HAP-1 (cell line): ENCODE data around the gene TBCA.

ENCODE experiments used
- DNase-seq, 2 experiments: peaks; one replicate each; pipeline ENCODE4 v3.0.0-alpha.2; 2016 to 2020; ENCODE audit warnings: low spot score in 2 of 2
- H3K27me3 ChIP-seq: fragments of 250-450 bp; sonication (Bioruptor Pico); 2 replicates; pipeline ENCODE4 v1.5.1; 2020; ENCODE audit warnings: low read depth, mild to moderate bottlenecking, moderate library complexity
- H3K36me3 ChIP-seq: fragments of 250-450 bp; sonication (Bioruptor Pico); replicated peaks from 2 replicates; pipeline ENCODE4 v1.5.1; 2020; ENCODE audit warnings: mild to moderate bottlenecking
- H3K4me1 ChIP-seq: fragments of 250-450 bp; sonication (Bioruptor Pico); 2 replicates; pipeline ENCODE4 v1.5.1; 2020; ENCODE audit warnings: mild to moderate bottlenecking
- H3K4me3 ChIP-seq: fragments of 250-450 bp; sonication (Bioruptor Pico); 2 replicates; pipeline ENCODE4 v1.5.1; 2020; ENCODE audit warnings: mild to moderate bottlenecking, moderate library complexity
- H3K9me3 ChIP-seq: fragments of 250-450 bp; sonication (Bioruptor Pico); 2 replicates; pipeline ENCODE4 v1.5.1; 2020; ENCODE audit warnings: mild to moderate bottlenecking, moderate library complexity
- in situ Hi-C: fragments of 300-500 bp; cut with MboI; formaldehyde crosslinking; loops from 3 replicates; pipeline ENCODE4 v1.14.3; 2020; ENCODE audit warnings: low sequenced_read_pairs, inconsistent platforms, mixed read lengths

The TBCA gene

DNA sequence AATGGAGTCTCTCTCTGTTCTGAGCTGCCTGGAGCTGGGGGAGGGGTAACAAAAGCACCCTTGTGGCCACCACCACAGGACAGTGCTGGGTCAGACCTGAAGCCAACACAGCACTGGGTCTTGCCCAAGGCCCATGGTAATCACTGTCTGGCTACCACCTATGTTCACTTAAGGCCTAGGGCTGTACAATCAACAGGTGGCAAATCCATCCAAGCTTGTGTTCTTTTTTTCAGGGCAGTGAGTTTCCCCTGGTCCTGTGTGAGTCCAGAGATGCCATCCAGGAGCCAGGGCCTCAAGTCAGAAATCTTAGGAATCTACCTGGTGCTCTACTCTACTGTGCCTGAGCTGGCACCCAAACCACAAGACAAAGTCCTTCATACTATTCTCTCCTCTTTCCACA is 117.5 kb downstream of the TBCA start:
- in situ Hi-C loops = no loop called here
- DNase-seq = no peak
- H3K27me3 ChIP-seq = 0 out of 2 replicates have a peak, but pooled peaks cover 3% of the 10 kb centered on the region

DNA sequence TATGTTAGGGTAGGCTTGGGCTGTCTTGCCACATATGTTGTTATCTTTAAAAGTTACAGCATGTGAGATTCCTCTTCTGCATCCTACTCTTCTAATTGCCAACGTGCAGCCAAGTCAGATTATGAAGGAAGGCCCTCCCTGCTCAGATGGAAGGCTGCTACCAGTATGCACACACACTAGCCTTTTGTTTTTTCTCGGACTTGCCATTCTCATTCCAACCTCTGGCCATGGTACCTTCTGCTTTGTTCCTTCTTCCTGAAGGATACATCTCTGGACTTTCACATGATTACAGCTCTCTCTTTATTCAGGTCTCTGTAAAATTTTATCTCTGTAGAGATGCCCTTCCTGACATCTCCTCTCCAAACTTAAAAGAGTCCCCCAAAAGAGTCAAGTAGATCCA is 124.8 kb downstream of the TBCA start:
- in situ Hi-C loops = no loop called here
- Histone ChIP-seq H3K27me3 (peaks cover 5% of the 10 kb centered on the region; the same call in 1 of the 2 replicates), H3K4me3 (no peak overlapping the region), H3K9me3 (no peaks in the 10 kb centered on the region), H3K36me3 (no peaks in the 10 kb centered on the region), H3K4me1 (no peaks in the 10 kb centered on the region)
- DNase-seq = no peak

More for the DNA sequence above, 117.5 kb downstream of the TBCA start:
- no peaks in the 10 kb centered on the region for H3K9me3 ChIP-seq
- no peaks in the 10 kb centered on the region for H3K4me1 ChIP-seq
- H3K36me3 ChIP-seq = no peaks in the 10 kb centered on the region
- H3K4me3 ChIP-seq = no peak overlapping the region

DNA sequence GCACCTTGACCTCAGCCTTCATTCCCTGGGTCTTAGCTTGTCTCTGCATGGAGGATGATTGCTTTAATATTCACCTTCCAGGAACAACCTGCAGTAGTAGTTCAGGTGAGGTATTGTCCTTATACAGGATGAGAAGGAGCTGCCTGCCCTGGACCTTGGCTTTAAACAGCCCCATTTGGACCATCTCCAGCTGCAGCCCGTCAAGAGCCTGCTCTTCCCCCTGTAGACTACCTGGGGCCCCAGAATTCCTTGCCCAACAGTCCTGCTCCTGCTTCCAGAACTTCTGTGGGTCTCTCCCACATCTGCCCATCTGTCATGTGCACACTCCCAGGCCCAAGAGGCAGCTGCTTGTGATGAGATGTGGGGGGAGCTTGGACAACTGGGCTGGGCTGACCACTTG is 125.5 kb downstream of the TBCA start:
- H3K36me3 ChIP-seq = no peaks in the 10 kb centered on the region
- no peak overlapping the region for H3K4me3 ChIP-seq
- H3K9me3 ChIP-seq = no peaks in the 10 kb centered on the region
- peaks cover 9% of the 10 kb centered on the region; the same call in 1 of the 2 replicates for H3K27me3 ChIP-seq
- H3K4me1 ChIP-seq = no peaks in the 10 kb centered on the region
- DNase-seq = no peak
- in situ Hi-C loops = no loop called here

DNA sequence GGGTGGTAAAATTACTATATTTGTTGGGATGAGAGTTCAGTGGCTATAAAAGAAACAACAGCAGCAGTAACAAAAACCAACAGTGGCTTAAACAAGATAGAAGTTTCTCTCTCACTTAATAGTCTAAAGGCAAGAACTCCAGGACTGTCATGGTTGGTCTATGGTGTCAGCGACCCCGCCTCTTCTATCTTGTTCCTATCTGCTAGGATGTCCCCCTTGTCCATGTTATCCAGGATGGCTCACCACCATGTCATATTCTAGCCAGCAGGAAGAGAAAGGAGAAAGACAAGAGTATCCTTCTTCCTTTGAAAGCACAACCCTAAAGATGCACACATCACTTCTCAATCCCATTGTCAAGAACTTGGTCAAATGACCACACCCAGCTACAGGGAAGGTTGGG is 126.4 kb downstream of the TBCA start:
- Histone ChIP-seq H3K36me3 (no peaks in the 10 kb centered on the region), H3K4me1 (no peaks in the 10 kb centered on the region), H3K9me3 (no peaks in the 10 kb centered on the region), H3K27me3 (peaks cover 10% of the 10 kb centered on the region; the same call in 1 of the 2 replicates), H3K4me3 (no peak overlapping the region)
- in situ Hi-C loops = no loop called here
- DNase-seq = no peak

DNA sequence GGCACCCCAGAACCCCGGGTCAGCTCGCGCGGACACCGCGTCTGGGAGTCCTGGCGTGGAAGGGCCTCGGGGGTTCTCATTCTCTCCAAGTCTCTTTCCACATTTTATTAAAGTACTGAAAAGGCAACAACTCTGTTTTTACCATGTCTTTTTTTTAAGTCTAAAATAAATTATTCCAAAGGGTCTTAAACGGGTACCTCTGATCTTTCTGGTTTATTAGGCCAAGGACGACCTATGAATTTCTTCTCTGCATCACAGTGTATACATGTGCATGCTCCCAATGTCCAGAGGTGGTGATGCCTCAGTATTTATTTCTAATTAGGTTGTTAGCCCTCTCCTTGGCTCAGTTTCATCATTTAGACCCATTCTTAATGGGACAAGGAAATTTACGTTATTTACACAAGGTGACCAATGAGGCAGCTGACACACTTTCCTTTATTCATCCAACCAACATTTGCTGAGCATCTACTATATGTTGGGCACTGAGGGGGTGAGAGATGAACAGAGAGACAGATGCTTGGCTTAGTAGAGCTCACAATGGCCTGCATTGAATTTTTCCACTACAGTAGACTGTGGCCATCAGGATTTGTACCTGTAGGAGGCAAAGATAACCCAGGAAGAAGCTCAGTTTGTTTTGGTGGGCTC is 130.0 kb downstream of the TBCA start:
- Histone ChIP-seq H3K4me1 (peaks cover 5% of the 10 kb centered on the region; the same call in 1 of the 2 replicates), H3K4me3 (peak overlapping the region; percentile 21), H3K36me3 (no peaks in the 10 kb centered on the region), H3K9me3 (no peaks in the 10 kb centered on the region), H3K27me3 (peaks cover 33% of the 10 kb centered on the region)
- in situ Hi-C loops = no loop called here
- no peak for DNase-seq

DNA sequence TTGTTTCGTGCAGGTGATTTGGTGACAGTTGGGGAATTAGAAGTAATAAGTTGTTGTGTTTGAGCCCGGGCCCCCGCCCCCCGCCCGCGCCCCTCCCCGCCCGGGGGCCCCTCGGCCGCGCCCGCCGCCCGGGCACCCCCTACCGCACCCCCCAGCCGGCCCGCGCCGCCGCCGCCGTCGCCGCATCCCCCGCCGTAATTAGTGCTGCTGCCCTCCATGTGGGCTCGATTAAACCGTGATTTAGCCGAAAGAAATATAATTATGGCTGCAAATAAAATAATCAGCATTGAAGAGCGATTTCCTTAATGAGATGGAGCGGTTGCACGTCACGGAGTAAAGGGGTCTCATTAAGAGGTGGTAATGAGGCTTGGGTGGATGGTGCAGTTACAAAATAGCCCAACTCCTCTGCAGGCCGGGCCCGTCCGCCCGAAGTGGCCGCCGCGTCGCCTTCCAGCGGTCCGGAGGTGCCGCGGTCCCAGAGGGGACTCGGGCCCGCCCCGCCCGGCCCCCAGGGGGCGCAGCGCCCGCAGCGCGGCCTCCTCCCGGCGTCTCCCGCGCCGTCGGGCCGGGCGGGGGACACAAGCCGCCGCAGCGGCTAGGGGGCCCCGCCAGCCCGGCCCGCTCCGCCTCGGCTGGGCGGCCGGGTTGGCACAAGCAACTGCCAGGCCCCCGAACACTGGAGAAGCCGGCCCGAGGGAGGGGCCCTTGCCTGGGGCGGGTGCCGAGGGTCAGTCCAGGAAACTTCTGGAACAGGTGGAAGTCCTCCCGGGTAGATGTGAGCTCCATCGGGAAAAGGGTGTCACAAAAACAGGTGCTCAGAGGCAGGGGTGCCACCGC is 130.8 kb downstream of the TBCA start:
- no peaks in the 10 kb centered on the region for H3K36me3 ChIP-seq
- peak; percentile 54 to 78 for DNase-seq
- in situ Hi-C loops = no loop called here
- H3K27me3 ChIP-seq = peaks cover 40% of the 10 kb centered on the region
- H3K4me3 ChIP-seq = peak overlapping the region; percentile 30
- H3K9me3 ChIP-seq = no peaks in the 10 kb centered on the region
- peaks cover 11% of the 10 kb centered on the region; the same call in 1 of the 2 replicates for H3K4me1 ChIP-seq

DNA sequence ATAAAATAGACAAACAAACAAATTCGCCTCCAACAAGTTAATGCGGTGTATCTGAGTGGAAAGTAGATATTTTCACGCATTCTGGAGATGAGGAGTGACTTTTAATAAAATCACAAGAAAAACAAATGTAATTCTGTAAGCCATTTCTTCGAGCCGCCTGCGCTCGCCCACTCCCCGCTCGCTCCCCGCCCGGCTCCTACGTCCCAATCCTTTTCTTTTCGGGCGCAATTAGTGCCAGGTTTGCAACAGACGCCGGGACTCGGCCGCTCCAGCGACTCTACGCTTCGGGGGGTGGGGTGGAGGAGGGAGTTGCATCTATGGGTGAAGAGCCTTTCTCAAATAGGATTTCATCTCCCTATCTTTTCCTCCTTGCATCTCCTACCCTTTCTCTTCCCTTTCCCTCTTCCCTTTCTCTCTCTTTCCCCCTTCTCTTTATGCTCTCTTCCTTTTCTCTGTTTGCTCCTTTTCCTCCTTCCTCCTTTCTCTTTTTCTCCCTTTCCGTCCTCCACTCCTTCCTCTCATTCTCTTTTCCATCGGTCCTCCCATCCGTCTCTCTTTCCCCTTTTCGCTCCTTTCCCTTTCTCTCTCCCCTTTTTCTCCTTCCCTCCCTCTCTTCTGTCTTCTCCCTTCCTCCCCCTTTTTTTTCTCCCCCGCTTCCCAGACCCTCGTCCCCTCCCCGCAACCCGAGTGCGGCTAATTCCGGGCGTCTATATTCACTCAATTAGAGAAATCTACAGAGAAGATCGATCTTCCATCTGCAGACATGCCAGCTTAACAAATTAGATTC is 131.6 kb downstream of the TBCA start:
- Histone ChIP-seq H3K36me3 (no peaks in the 10 kb centered on the region), H3K4me1 (peaks cover 11% of the 10 kb centered on the region; the same call in 1 of the 2 replicates), H3K4me3 (peak overlapping the region; percentile 8; the same call in 1 of the 2 replicates), H3K27me3 (peaks cover 39% of the 10 kb centered on the region), H3K9me3 (no peaks in the 10 kb centered on the region)
- in situ Hi-C loops = no loop called here
- DNase-seq = no peak

DNA sequence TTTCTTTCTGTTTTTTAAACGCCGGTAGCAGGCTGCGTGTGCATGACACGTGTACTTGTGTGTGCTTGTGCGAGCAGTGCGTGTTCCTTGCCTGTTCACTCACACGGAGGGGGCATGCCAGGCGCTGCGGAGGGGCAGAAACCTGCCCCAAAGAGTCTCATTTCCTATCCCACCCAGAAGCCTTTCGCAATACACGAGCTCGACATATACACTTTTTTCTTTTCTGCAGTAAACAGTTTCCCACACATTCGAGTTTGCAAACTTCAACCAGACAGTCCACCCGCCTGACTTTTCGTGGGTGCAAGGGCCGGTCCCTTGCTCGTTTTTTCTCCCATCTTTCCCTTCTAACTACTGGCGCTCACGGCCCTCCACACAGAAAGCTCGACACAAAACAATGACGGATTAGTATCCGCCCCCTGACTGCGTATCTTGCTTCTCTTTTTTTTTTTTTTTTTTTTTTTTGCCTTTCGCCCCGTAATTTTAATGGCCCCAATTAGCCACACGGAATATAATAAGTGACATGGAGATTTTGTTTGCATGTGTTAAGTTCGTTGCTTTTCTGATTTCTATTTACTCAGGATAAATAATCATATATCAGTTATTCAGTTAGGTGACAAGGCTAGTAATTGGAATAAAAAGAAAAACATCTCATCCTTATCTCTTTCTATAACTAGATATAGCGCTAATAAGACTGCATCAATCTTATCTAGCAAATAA is 132.3 kb downstream of the TBCA start:
- DNase-seq = no peak
- H3K36me3 ChIP-seq = no peaks in the 10 kb centered on the region
- no peak overlapping the region for H3K4me3 ChIP-seq
- in situ Hi-C loops = no loop called here
- no peaks in the 10 kb centered on the region for H3K9me3 ChIP-seq
- H3K27me3 ChIP-seq = peaks cover 42% of the 10 kb centered on the region
- peaks cover 11% of the 10 kb centered on the region; the same call in 1 of the 2 replicates for H3K4me1 ChIP-seq

DNA sequence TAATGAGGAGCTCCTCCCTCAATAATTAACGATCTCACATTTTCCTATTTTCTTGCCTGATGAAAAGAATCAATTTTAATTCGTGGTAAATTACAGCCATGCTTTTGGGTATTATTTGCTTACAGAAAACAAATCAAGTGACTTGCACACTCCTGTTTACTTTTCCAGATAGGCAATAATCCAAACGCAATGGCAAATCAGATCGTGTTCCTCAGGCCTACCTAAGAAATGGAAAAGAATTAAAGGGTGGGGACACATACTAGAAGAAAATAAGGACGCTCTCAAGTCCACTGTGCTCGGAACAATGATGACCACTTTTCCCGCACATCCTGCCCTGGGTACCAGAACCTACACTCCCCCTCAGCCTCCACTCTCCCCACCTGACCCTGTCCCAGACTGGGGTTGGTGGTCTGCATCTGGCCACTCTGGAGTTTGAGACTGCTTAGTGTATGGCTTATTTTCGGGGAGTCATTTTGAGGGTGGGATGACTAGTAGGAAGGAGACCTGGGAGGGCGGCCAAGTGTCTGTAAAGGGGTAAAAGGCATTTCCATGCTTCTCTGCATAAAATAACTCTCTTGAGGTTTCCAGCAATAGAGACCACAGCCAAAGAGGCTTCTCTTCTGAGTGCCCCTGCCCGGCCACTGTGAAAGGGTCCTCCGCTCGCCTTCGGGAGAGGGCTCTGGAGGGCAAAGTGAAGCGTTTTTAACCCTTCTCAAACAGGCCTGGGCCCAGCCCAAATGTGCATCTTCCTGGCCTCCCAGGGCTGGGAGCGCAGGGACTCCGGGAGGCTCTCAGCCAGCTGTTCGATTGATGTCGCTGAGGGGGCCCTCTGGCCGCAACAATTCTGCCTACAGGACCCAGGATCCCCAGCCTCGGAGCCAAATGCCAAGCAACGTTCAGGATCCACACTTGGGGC is 133.1 kb downstream of the TBCA start:
- Histone ChIP-seq H3K4me3 (no peak overlapping the region), H3K36me3 (no peaks in the 10 kb centered on the region), H3K4me1 (peaks cover 11% of the 10 kb centered on the region; the same call in 1 of the 2 replicates), H3K9me3 (no peaks in the 10 kb centered on the region), H3K27me3 (peaks cover 49% of the 10 kb centered on the region)
- in situ Hi-C loops = no loop called here
- no peak for DNase-seq

DNA sequence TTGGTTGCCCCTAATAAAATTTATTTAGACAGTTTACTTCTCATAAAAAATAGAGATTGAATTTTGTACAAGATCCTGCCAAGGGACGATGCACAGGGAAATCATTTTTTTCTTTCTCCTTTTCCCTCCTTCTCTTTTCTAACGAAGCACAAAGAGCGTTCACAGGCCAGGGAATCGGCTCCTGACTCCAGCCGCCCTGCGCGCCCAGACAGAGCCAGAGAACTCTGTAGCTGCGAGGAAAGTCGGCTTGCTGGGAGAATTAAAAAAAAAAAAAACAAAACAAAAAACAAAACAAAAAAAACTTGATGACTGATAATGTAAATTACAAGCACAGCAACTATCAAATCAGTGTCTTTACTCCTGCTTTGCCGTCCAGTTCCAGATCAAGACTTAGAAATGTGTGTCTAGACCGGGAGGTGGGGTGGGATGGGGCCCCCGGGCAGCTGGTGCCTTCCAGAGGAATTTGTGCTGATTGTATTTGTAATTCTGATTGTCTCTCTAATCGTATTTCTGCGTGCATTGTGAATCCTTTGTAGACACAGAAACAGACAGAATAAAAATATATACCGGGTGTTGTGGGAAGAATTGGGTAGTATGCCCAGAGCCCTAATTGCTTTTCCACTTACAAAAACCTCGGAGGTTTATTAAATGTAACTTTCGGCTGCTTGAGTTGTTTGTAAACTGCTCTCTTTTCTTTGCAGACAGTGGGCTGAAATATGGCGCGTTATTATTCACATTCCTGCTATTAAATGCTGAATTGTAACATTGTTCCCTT is 134.0 kb downstream of the TBCA start:
- H3K36me3 ChIP-seq = no peaks in the 10 kb centered on the region
- H3K4me3 ChIP-seq = no peak overlapping the region
- DNase-seq = no peak
- no peaks in the 10 kb centered on the region for H3K9me3 ChIP-seq
- H3K27me3 ChIP-seq = peaks cover 56% of the 10 kb centered on the region
- peaks cover 11% of the 10 kb centered on the region; the same call in 1 of the 2 replicates for H3K4me1 ChIP-seq
- in situ Hi-C loops = no loop called here

DNA sequence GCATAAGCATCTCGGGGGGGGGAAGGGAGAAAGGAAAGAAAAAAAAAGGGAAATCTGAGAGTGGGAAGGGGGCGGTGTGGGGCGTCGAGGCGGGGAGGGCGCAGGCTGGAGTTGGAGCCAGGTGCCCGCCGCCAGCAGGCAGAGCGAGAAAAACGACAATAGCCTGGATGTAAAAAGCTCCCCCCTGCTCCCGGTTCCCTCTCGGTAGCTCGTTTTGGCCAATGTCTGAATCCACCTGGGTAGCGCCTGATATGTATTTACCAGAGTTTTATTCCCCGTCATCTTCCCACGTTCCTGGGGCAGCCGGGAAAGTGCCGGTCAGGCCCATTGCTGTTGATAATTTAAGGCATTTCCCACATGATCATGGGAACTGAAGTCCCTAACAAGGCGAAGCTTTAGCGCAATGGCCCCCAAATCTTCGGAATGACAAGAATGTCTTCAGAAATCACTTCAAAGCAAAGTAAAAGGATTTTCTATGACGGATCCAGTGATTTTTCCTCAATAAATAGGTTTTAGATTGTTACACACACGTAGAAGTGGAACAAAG is 134.7 kb downstream of the TBCA start:
- H3K36me3 ChIP-seq = no peaks in the 10 kb centered on the region
- H3K27me3 ChIP-seq = peaks cover 61% of the 10 kb centered on the region
- no peak overlapping the region for H3K4me3 ChIP-seq
- H3K4me1 ChIP-seq = peaks cover 11% of the 10 kb centered on the region; the same call in 1 of the 2 replicates
- in situ Hi-C loops = no loop called here
- DNase-seq = peak in 1 of 2 experiments; percentile 46
- no peaks in the 10 kb centered on the region for H3K9me3 ChIP-seq
